GM19035 (cell line): ENCODE measurements around the gene SIRPB1.
"Not testable (repeated sequence)": the region's sequence is repeated elsewhere in the genome, so short reads cannot be mapped to it uniquely, and the experiment has no call there.

Source experiments
- ATAC-seq: cut with Tn5 transposase; IDR thresholded peaks from one replicate; pipeline ENCODE4 v1.9.1; 2021; ENCODE audit not compliant: unreplicated experiment

SIRPB1 gene

DNA sequence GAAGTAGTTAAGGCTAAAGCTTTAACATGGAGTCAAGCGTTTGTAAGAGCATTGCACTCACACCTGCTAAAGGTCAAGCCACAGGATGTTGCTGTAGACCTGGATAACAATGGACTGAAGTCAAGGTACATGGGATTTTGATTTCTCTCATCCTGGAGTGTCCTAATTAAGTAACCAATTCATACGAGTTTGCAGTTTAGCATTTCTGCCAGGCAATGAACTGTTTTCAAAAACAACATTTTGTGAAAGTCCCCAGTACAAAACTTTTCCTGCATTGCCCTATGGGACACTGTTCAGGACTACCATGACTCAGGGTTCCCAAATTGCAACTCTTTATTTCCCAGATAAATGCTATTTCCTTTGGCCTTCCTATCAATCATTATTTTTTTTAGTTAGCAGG, 17.4 kb upstream of the SIRPB1 start:
- ATAC-seq = no peak

DNA sequence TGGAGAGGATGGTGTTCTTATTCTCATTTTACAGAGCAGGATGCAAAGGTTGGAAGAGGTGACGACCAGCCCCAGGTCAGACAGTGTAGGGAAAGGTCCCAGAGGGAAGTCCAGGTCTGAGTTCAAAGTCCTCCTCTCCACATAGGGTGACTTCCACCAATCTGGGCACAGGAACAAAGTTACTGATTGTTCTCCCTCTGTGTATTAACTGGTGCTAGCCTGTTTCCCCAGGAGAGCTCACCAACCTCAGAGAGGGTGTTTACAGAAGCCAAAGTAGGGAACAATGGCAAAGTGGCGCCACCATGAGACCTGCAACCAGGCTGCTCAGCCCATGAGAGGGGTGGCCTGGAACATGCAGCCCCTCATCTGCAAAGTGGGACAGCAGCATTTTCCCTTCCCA, 16.8 kb upstream of the SIRPB1 start:
- no peak for ATAC-seq

DNA sequence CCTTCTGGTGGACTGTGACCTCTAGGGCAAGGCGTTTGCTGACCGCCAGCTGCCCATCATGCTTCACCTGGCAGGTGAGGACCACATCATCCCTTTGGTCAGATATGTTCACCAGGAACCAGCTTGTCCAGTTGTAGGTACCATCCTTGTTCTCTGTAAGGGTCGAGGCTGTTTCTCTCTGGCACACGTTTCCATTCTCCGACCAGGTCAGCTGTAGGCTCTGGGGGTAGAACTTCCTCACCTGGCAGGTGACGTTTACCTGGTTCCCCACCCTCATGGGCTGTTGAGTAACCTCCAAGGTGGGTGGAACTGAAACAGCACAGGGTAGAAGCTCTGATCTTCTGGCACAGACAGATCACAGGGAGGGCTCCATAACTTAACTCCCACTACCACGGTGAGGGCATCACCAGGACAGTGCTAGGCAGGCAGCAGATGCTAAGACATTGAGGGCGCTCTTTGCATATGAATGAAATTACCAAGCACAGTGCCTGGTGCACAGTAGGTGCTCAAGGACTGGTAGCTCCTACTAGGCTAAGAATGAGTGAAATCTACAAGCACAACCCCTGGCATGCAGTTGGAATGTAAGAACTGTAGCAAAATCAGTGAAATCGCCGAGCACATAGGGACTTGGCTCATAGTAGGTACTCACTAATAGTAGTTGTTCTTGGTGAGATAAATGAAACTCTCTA, 15.6 kb upstream of the SIRPB1 start:
- no peak for ATAC-seq

DNA sequence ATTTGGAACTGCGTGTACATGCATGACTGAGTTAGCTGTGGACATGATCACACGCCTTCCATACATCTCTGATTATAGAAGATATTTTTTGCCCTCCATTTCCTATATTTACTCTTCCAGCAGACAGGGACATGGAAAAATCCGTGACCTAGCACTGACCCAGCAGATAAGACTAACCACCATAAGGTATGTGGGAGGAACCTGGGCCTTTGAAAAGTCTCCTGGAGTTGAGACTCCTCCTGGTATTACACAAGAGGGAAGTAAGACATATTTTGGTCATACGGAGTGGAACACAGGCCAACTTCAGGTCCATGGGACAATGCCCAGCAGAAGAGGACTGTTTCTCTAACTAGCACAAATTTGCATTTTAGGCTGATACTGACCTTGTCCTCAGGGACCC, 13.7 kb upstream of the SIRPB1 start:
- no peak for ATAC-seq

DNA sequence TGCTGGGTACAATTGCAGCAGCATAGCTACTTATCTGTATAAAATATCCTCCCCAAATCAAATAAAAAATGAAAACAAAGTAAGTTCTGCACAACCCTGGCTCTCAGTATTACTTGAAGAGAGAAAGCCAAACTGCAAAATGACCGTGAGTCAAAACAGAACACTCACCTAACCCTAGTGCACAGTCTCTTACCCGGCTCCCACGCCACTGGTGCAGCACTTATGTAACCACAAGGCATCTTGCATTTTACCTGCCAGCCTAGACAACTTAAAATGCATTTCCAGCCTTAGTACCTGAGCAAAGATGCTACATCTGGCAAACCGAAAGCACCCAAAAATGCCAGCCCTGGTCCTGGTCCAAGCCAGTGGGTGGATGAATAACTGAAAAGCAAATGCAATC, 12.4 kb upstream of the SIRPB1 start:
- ATAC-seq = no peak

DNA sequence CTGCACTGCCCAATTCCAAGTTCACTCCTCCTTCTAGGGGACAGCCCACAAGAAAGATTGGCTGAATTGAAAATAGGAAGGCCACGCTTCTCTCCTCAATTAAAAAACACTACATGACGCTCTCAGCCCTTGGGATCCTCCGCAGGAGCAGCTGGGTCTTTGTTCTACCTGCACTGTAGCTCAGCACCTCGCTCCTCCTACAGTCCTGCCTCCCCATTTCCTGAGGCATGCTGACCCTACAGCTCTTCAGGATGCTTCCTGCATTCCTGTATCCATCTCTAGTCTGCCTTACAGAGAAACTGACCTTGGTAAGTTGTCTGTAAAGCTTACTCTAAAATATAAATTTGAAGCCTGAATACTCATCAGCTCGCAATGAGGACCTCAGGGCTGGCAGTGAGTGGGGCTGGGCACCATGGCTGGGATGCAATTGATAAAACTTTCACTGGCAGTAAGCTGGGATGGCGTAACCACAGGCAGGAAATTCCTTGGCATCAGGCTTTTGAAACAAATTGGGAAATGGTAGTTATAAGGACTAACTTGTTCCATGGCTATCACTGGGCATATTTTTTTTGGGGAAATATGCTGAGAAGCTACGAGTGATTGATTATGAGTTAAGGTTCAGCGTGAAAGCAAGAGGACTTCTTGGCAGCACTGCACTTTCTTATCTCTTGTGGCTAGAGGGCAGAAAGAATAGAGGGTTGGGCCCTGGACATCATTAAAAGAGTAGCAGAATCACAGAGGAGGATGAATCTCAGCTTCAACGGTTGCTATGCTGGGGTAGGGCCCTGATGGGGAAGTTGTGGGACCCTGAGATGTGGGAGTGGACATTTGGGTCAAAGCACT, 11.7 kb upstream of the SIRPB1 start:
- no peak for ATAC-seq

DNA sequence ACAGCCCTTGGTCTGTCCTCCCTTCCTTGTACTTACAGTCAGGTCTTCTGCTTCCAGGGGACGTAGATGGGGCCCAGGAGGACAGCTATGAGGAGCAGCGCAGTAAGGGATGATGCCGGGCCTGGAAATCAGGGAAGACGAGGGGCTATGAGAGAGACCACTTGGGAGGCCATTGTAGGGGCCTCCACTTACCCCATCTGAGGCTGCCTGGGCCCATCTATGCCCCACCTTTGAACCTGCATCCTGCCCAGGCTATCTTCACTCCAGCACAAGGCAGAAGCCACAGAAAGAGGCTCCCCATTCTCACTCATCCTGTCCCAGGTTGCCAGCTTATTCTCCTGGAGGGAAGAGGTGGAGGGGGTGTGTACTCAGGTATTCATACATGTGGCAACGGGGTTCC, 10.4 kb upstream of the SIRPB1 start:
- ATAC-seq = no peak

DNA sequence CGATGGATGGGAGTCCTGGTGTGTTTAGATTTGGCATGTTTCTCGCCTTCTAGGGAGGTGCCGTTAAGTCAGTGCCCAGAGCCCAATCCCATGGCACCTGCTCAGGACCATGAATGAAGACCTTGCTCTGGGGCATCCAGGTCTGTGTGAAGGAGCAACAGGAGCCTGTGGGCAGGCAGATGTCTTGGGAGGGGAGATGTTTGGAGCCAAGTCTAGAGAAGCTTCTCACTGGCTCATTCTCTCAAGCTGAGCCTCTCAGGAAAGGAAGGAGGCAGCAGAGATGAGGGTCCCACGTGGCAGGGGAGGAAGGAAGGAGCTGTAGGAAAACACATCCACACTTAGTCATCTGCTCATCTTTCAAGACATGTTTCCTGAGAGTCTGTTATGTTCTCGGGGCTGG, 9.5 kb upstream of the SIRPB1 start:
- ATAC-seq = no peak

DNA sequence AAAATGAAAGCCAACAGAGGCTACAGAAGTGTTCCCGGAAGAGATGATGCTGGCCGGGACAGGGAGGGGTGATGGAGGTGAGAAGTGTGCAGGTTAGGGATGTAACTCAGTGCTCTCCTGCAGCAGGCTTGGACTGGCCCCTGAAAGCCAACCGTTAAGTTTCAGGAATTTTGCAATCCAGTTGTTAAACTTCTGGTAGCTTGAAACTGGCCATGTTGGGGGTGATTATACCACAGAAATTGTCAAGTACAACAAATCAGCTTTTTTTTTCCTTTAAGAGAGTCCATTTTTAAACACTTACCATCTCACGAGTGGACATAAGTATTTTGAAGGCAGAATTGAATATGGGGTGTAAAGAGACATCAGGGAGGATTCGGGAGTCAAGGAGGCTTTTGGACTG, 8.8 kb upstream of the SIRPB1 start:
- no peak for ATAC-seq

DNA sequence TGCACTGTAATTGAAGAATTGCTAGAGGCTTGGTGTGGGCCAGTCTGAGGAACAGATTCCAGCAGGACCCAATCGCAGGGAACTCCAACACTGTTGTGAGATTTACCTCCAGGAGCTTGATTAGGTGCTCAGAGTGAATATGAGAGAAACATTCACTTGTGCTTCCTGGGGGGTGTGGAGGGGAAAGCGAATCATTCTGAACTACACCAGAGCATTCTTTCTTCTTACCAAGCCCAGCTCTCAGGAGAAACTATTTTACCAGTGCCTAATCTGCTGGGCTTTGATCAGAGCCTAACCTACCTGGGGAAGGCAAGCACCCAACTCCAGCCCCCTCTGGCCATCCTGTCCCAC, 7.4 kb upstream of the SIRPB1 start:
- no peak for ATAC-seq

DNA sequence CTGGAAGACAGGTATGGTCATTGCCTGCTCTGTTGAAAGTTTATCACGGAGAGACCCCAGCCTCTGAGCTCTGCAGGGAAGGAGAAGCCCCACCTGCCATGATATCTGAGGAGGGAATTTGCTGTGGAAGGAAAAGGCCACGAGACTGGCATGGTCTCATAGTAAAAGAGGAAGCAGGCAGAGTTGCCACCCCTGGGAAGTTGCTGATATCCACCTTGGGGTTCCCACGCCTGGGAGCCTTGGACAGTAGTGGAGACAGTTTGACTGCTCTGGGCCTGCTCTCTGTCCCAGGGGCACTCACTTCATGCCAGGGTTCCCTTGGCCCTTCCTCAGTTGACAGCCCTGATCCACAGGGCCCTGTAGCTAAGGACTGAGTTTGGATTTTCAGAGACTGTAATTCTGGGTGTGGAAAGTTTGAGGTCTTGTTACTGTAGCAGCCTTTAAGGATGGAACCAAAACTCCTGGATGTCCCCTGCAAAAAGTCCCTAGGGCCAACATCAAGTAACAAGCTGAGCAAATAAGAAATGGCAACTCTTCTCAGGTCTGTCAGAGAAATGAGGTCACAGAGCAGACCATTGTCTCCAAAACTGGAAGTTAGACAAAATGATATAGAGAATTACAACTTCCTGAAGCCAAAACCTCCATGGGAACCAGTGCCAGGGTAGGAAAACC, 6.9 kb upstream of the SIRPB1 start:
- no peak for ATAC-seq

DNA sequence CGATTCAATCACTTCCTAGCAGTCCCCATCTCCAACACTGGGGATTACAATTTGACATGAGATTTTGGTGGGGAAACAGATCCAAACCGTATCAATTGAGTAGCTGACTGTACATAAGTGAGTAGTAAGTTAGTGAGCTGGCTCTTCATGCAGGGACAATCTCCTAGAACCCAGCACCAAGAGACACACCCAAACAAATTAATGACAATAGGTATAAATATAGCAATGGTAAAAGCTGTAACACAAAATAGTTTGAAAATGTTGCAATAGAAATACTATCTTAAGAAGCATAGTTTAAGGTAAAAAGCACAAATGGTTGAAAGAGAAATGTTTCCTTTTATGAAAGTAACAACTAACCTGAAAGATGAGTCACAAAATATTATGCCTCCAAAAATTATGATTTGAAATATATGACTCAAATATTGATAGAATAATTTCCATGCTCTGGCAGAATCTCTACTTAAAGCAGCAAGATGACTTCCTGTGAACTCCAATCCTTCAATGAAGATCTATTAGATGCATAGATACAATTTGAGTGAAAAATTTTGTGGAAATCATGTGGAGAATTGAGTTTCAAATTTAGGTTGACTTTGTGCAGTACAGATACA, 5.4 kb upstream of the SIRPB1 start:
- no peak for ATAC-seq

DNA sequence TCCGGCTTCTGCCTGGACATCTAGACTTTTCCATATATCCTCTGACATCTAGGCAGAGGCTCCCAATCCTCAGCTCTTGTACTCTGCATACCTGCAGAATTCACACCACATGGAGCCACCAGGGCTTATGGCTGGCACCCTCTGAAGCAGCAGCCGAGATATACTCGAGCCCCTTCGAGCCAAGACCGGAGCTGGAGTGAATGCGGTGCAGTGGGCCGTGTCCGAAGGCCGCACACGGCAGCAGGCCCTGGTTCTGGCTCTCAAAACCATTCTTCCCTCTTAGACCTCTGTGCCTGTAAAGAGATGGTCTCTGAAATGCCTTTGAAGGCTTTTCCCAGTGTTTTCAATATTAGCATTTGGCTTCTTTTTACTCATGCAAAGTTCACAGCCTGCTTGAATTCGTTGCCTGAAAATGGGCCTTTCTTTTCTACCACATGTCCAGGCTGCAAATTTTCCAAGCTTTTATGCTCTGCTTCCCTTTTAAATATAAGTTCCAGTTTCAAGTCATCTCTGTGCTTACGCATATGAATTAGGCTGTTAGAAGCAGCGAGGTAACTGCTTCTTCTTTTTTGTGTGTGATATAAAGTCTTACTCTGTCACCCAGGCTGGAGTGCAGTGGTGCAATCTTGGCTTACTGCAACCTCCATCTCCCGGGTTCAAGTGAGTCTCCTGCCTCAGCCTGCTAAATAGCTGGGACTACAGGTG, 3.8 kb upstream of the SIRPB1 start:
- ATAC-seq = no peak

DNA sequence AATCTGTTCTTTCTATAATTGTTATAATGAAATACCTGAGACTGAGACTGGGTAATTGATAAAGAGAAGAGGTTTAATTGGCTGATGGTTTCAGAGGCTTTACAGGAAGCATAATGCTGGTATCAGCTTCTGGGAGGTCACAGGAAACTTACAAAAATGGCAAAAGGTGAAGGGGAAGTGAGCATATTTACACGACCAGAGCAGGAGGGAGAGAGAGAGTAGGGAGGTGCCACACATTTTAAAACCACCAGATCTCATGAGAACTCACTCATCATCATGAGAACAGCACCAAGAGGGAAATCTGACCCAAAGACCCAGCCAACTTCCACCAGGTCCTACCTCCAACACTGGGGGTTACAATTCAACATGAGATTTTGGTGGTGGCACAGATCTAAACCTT, 2.6 kb upstream of the SIRPB1 start:
- no peak for ATAC-seq

DNA sequence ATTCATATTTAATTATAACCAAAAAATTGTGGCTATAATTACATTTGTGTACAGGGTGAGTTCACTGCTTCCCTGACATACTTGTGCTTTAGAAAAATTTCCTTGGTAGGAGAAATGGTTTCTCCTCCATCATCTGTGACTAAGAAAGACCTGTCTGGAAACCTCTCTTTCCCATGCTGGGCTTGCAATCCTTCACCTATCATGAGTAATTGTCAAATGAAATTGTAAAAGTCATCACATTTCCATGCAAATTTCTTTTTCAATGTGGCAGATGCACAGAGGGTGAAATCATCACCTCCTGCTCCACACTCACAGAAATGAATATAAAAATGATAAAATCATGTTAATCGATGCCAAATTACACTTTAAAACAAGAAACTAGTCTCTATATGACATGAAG, 1.5 kb upstream of the SIRPB1 start:
- no peak for ATAC-seq

DNA sequence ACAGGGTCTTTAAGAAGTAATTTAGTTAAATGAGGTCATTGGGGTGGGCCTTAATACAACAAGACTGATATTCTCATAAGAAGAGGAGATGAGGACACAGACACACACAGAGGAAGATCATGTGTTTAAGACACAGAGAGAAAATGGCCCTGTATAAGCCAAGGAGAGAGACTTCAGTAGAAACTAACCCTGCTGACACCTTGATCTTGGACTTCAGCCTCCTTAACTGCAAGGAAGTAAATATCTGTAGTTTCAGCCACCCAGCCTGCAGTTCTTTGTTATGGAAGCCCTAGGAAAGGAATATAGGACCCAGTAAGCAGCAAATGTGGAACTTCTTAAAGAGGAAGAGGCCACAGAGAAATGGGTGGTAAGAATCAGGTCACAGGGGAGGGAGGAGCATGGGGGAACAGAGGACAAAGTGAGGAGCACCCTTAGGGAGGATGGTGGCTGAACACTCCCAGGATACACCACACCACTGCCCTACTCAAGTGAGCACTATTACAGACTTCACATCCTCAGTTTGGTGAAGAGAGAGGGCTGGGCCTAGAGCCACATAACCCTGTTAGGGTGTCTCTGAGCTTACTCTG, 762 bp downstream of the SIRPB1 start:
- ATAC-seq = no peak

DNA sequence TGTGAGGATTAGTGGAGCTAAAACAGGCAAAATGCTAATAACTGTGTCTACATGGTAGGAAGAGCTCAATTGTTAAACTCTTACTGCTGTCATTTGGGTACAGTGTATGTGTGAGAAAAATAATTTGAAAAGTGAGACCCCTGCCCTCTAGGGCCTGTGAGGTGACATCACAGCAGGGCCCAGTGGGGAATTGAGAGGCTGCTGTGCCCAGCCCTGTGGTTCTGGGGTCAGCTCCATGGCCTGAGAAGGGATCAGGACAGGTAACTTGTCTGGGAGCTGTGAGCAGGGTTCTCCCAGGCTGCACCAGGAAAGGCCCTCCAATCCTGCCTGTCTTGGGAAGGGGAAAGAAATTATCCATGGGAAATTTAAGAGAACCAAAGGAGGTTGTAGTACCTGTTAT, 1.3 kb downstream of the SIRPB1 start:
- ATAC-seq = no peak

DNA sequence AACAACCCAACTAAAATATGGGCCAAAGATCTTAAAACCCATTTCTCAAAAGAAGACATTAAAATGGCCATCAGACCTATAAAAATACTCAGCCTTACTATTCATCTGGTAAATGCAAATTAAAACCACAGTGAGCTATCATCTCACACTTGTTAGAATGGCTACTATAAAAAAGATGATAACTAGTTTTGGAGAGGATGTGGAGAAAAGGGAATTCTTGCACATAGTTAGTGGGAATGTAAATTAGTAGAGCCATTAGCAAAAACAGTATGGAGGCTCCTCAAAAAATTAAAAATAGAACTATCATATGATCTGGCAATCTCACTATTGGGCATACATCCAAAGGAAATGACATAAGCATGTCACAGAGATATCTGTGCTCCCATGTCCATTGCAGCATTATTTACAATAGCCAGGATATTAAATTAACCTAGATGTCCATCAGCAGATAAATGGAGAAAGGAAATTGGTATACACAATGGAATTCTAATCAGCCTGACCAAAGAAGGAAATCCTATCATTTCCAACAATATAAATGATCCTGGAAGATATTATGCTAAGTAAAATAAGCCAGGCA, 2.9 kb downstream of the SIRPB1 start:
- ATAC-seq = no peak

DNA sequence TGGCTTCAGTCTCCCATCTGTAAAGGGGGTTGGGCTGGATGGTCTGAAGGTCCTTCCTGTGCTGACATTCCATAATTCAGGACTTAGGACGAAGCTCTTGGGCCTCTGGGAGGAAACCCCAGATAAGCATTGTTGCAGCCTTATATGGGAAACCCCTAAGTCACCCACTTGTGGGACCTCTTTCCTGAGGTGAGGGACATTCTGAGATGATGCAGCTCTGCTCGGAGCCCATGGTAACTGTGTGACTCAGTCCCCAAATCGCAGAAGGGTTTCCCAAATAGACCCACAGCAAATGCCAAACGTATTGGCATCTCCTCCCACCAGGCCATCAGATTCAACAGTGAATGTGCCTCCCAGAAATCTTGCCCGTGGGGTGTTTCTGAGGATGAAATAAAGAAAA, 9.4 kb downstream of the SIRPB1 start:
- ATAC-seq = not testable (repeated sequence)

DNA sequence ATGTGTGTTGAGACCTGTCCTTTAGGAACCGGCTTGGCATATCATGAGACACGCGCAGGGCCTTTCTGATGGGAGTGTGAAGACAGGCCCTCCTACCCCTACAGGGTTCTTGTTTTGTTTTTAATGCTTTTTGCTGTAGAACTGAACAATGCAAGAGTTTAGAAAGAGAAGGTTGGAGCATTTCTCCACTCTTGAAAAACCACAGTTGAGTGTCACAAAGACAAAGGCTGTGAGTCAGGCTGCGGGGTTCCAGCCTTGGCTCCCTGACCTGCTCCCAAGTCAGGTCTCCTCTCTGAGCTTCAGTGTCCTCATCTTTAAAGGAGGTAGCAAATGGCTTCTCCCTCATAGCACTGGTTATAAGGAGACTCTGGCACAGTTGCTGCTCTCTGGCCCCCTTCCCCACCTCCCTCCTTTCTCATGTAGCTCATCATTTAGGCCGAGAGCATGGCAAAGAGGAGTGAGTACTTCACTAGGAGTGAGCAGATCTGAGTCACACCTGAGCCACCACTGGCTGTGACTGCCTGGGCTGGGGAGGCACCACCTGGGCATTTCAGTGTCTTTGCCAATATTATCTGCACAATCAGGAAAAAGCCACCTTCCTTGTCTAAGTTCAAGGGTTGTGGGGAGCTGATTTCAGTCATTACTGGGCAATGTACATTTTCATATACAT, 11.0 kb downstream of the SIRPB1 start:
- not testable (repeated sequence) for ATAC-seq
